ENCODE measurements around the gene RNASEH2C.
"Not testable (repeated sequence)": the region's sequence is repeated elsewhere in the genome, so short reads cannot be mapped to it uniquely, and the experiment has no call there.

Gene RNASEH2C

GRCh38 chr11:65720211-65720934 is at the start of gene RNASEH2C:
Gene RNASEH2C (minus strand): TSS chr11:65720798. CDS start chr11:65720758, 40 bp downstream.
- peak; percentile 83 for DNase-seq

GRCh38 chr11:65767806-65768205 is 47.2 kb upstream of the RNASEH2C start:
- not testable (repeated sequence) for DNase-seq

GRCh38 chr11:65767406-65767805 is 46.8 kb upstream of the RNASEH2C start:
- no peak for DNase-seq

DNA sequence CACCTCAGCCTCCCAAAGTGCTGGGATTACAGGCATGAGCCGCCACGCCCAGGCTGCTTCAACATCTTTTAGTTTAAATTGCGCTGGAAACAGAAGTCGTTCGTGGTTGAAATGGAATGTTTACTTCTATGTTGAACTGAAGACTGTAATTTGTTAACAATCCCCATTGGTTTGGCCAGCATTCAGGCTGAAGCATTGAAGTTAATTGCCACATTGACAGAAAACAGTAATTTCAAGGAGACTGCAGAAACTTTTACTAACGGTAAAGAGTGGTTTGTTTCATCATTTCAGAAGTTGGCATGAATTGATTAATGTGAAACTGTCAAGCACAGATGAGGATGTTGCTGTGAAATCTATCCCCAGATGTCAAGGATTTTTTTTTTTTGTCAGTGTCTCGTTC is 45.9 kb upstream of the RNASEH2C start:
- DNase-seq: peak; percentile 39

DNA sequence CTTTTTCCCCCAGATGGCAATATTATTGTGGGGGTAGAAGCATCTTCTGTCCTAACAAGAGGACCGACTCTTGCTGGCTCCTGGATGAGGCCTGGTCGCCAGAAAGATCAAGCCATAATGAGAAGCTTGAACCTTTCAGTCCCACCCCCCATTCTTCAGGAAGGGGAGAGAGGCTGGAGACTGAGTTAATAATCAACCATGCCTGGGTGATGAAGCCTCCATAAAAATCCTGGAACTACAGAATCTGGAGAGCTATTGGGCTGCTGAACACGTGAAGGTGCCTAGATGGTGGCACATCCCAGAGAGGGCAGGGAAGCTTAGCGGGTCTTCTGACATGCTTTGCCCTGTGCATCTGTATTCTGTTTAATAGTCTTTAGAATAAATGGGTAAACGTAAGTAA is 43.8 kb upstream of the RNASEH2C start:
- DNase-seq: no peak

DNA sequence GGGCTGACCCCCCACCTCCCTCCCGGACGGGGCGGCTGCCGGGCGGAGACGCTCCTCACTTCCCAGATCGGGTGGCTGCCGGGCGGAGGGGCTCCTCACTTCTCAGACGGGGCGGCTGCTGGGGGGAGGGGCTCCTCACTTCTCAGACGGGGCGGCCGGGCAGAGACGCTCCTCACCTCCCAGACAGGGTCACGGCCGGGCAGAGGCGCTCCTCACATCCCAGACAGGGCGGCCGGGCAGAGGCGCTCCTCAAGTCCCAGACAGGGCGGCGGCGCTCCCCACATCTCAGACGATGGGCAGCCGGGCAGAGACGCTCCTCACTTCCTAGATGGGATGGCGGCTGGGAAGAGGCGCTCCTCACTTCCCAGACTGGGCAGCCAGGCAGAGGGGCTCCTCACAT is 42.2 kb upstream of the RNASEH2C start:
- not testable (repeated sequence) for DNase-seq

DNA sequence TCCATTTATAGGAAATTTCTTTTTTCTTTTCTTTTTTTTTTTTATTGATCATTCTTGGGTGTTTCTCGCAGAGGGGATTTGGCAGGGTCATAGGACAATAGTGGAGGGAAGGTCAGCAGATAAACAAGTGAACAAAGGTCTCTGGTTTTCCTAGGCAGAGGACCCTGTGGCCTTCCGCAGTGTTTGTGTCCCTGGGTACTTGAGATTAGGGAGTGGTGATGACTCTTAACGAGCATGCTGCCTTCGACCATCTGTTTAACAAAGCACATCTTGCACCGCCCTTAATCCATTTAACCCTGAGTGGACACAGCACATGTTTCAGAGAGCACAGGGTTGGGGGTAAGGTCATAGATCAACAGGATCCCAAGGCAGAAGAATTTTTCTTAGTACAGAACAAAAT is 41.6 kb upstream of the RNASEH2C start:
- DNase-seq: not testable (repeated sequence)

DNA sequence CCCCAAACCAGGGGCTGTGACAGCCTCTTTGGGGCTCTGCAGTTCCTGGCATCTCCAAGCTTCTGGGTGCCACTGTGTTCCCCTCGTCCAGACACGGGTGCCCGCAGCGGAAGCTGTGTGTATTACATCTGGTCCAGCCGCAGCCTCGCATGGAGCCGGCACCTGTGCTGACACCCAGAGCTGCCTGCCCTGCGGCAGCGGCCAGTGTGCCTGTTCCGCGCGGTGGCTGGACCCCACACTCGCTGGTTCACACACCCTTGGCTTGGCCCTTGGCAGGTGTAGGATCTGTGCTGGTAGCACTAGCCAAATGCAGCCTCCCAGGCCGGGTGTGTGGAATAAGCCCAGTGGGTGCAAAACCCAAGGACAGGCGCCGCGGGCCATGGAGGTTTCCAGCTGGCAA is 24.5 kb upstream of the RNASEH2C start:
- no peak for DNase-seq

GRCh38 chr11:65744699-65745042 is 24.1 kb upstream of the RNASEH2C start:
- no peak for DNase-seq

DNA sequence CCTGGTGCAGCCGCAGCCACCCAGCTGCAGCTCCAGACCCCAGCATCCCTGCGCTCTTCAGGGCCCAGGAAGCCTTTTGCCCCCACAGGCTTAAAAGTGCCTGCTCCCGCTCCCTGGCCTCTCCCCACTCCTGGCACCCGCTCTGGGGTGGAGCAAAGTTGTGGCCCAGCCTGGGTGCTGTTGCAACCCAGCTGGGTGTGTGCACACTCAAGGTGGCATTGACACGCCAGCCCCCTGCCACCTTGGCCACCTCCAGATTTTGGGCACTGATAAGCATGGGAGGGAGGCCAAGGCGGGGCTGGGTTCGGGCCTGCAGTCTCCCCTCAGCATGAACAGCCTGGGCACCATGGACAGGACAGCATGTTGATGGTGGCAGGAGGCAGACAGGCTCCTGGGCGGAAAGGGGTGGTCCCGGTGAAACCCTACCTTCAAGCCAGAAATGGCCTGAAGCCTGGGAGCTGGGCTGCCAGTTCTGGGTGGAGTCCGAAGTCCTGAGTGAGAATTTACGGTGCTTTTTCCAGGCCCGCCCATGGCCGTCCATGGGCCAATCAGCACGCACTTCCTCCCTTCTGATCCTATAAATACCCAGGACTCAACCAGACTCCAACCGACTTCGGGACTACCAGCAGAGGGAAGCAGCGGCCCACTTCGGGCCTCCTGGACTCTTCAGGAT is 23.6 kb upstream of the RNASEH2C start:
- no peak for DNase-seq

- DNase-seq: no peak
Measured at GRCh38 chr11:65743681-65744025, 23.1 kb upstream of the RNASEH2C start.

GRCh38 chr11:65742353-65742752 is 21.8 kb upstream of the RNASEH2C start:
- no peak for DNase-seq

DNA sequence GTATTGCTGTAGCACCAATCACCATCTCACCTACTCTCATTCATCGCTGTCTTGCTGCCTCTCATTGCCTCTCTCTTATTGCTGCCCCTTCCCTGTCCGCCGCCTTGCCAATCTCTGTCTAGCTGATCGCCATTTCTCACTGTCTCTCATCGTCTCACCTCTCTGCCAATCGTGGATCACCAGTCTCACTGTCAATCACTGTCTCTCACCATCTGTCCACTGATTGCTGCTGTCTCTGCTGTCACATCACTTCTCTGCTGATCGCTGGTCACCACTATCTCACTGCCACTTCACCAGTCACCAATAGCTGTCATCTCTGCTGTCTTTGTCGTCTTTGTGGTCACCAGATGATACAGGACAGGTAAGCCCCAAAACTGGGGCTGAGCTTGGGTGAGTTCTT is 20.6 kb upstream of the RNASEH2C start:
- no peak for DNase-seq

DNA sequence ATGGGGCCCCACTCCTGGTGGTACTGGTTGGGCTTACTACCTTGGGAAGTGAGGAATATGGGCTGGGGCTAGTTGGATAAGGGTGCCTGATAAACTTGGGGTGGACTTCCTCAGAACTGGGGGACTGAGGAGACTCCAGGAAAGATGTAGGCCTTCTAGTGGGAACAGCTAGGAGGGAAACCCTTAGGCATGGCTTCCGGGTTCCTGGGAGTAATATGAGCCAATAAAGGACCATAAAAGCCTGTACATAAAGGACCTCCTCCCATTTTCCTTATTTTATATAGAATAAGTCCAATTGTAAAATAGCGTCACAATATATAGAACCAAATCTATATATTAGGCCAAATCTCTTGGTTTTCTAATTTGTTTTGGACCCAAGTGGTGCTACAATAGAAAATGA is 18.4 kb upstream of the RNASEH2C start:
- DNase-seq: no peak

- DNase-seq: no peak
Measured at GRCh38 chr11:65736810-65737209, 16.2 kb upstream of the RNASEH2C start.

DNA sequence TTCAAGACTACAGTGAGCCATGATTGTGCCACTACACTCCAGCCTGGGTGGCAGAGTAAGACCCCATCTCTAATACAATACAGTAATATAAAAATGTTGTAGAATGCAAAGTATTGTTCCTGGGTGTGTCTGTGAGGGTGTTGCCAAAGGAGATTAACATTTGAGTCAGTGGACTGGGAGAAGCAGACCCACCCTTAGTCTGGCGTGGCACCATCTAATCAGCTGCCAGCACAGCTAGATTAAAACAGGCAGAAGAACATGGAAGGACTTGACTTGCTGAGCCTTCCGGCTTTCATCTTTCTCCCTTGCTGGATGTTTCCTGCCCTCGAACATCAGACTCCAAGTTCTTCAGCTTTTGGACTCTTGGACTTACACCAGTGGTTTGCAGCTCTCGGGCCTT is 14.5 kb upstream of the RNASEH2C start:
- DNase-seq: not testable (repeated sequence)

DNA sequence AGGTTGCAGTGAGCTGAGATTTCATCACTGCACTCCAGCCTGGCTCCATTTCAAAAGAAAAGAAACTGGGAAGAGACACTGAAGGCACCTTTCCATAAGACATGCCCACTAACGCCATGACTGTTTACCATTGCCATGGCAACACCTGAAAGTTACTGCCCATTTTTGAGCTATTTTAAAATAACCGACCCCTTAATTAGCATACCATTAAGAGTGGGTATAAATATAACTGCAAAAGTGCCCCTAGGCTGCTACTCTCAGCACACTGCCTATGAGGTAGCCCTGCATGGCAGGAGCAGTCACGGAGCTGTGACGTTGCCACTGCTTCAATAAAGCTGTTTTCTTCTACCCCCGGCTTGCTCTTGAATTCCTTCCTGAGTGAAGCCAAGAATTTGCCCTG is 9.9 kb upstream of the RNASEH2C start:
- DNase-seq: no peak

GRCh38 chr11:65727865-65728264 is 7.3 kb upstream of the RNASEH2C start:
- DNase-seq: no peak

DNA sequence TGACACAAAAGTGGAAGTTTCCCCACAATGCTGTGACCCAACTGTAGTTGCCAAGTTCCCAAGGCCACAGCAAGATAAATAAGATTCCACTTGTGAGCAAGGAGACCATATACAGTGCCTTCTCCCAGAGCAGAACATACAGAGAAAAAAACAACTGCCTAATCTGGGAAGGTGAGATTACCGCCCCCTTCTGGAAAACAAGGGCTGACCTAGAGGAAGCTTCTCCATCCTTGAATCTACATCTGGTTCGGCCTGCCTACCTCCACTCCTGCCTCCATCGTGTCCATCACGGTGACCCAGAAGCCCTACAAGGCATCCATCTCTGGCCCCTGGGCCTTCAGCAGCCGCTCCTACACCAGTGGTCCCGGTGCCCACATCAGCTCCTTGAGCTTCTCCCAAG is 6.1 kb upstream of the RNASEH2C start:
- no peak for DNase-seq

DNA sequence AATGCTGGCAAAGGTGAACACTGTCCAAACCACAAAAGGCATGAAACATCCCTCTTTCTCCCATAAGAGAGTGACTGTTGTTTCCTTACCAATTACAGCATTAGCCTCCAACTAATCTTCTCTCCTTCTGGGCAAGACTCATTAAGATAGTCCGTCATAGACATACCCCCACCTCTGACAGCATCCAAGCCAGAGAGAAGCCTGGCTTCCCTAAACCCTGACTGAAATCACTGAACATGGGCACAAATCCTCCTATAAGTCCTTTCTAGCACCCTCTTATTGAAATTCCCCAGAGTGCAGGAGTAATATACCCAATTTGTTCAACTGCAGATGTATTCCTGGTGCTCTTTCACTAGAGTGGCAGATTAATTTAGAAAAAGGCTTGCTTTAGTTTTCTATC is 1.7 kb upstream of the RNASEH2C start:
- DNase-seq: no peak

DNA sequence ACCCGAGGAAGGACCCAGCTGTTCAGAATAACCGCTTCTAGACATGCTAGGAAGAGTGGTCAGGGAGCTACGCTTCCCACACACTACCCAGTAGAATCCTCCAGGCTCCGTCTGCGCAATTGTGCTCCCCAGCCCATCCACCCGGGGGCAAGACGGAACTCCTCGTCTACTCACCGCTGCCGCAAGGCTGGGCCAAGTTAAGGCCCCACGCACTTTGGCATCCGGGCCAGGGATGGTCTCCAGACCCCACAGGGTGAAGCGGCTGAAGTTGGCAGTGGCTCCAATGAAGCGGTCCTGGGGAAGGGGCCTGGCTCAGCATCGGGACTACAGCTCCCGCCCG is 757 bp downstream of the RNASEH2C start:
- peak; percentile 32 for DNase-seq

DNA sequence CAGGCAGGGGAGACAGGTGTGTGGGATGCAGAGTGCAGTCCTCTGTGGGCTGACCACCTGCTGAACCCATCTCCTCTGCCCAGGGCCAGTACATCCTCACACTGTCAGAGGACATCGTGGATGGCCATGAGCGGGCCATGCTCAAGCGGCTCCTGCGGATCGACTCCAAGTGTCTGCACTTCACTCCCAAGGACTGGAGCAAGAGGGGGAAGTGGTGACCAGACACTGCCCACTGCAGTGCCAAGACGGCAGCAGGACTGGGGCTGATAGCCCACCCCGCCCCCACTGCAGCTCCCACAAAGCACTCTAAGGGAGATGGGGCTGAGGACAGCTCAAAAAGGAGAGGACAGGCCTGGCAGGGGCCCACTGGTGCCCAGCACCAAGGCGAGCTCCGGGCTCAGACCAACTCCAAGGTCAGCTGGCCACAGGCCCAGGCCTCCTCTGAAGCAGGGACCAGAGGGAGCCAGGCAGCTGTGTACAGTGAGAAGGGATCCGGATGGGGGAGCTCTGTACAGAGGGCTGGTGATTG is 1.6 kb downstream of the RNASEH2C start:
- no peak for DNase-seq

- DNase-seq: no peak
Measured at GRCh38 chr11:65718531-65718930, 2.1 kb downstream of the RNASEH2C start.

DNA sequence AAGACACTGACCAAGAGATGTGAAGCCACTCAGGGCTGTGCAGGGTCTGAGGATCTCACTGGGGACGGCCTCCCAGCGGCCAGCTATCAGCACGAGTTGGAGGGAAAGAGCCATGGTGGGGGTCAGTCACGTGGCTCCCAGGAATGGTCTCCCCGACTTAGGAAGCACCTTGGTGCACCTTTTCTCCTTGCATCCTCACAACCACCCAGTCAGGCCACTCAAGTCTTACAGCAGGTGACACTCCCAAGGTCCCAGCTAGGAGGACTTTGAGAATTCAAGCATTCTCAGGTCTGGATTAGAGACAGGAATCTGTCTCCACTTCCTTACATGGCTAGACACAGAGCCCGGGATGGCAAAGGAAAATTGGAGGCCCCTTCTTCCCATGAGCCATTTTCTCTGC is 2.7 kb downstream of the RNASEH2C start:
- no peak for DNase-seq

Data from NCI-H226 (cell line).